Endothelial cell of umbilical vein (primary cell): ENCODE results near the gene RET. TPM values are rescaled to one million over a fixed set of nuclear protein-coding genes. Genes with fewer than 3 reads are reported as not detected.

Experiments used
- BruUV-seq: library from RNA; stranded (reverse); fragments of 400-500 nt; replicated peaks from 2 replicates; lab custom pipeline; 2021; lab: Mats Ljungman, UMichigan
- CTCF ChIA-PET: fragments of 300-600, 350-600 bp; sonication (Branson Sonifier 250); formaldehyde crosslinking; loops from one replicate; lab custom pipeline; 2021; ENCODE audit warnings: antibody characterized with exemption, inconsistent platforms; lab: Charles Lee
- POLR2A ChIA-PET: fragments of 300-600, 350-600 bp; sonication (Branson Sonifier 250); formaldehyde crosslinking; loops from one replicate; lab custom pipeline; 2021; ENCODE audit warnings: antibody characterized with exemption, inconsistent platforms; lab: Charles Lee
- DNase-seq: peaks from one replicate; pipeline ENCODE4 v3.0.0-alpha.2; 2011; ENCODE audit warnings: low read depth, low spot score
- FAIRE-seq: peaks from 2 replicates; lab custom pipeline; 2011; peaks lifted over from hg19 to GRCh38; lab: Jason Lieb, UNC
- H2AFZ ChIP-seq: 2 replicates; pipeline ENCODE4 v1.6.0; 2012; ENCODE audit warnings: low read depth, low read length, control low read depth, inconsistent platforms
- H3K27ac ChIP-seq: 2 replicates; pipeline ENCODE4 v1.5.1; 2011; ENCODE audit warnings: low read depth, mild to moderate bottlenecking, control low read depth, low read length, moderate library complexity; ENCODE audit not compliant: insufficient read depth
- H3K27me3 ChIP-seq, 2 experiments: 2 replicates each; pipeline versions ENCODE4 v1.6.0 to v1.6.1; 2011; ENCODE audit warnings: low read length in 2 of 2, mixed read lengths in 1 of 2; ENCODE audit not compliant: control insufficient read depth in 2 of 2, insufficient read depth in 2 of 2
- H3K36me3 ChIP-seq, 2 experiments: 2 replicates in 1 of 2; 3 replicates in 1 of 2; pipeline ENCODE4 v1.5.1; 2011; ENCODE audit warnings: low read length in 2 of 2, mild to moderate bottlenecking in 1 of 2, moderate library complexity in 1 of 2; ENCODE audit not compliant: control insufficient read depth in 2 of 2, insufficient read depth in 2 of 2; ENCODE audit errors: extremely low read depth in 1 of 2
- H3K4me1 ChIP-seq: 3 replicates; pipeline ENCODE4 v1.5.1; 2011; ENCODE audit warnings: mild to moderate bottlenecking, low read length; ENCODE audit not compliant: control insufficient read depth, insufficient read depth; ENCODE audit errors: extremely low read depth
- H3K4me2 ChIP-seq: 2 replicates; pipeline ENCODE4 v1.6.1; 2011; ENCODE audit warnings: low read length, control low read depth, mixed read lengths; ENCODE audit not compliant: insufficient read depth
- H3K4me3 ChIP-seq, 3 experiments: fragments of 200-600 bp in 1 of 3; sonication (generic), shearing (Covaris generic) in 1 of 3; replicated peaks in 1 of 3; 2 replicates each; pipeline ENCODE4 v1.5.1; 2011 to 2016; ENCODE audit warnings: control low read depth in 3 of 3, low read length in 3 of 3, mild to moderate bottlenecking in 2 of 3, inconsistent platforms in 1 of 3, low read depth in 1 of 3, moderate library complexity in 1 of 3; ENCODE audit not compliant: insufficient read depth in 1 of 3
- H3K79me2 ChIP-seq: 2 replicates; pipeline ENCODE4 v1.6.0; 2012; ENCODE audit warnings: low read length, inconsistent platforms; ENCODE audit not compliant: control insufficient read depth, insufficient read depth
- H3K9ac ChIP-seq: replicated peaks from 2 replicates; pipeline ENCODE3; 2011; ENCODE audit warnings: low read length, control low read depth; ENCODE audit not compliant: insufficient read depth; ENCODE audit errors: extremely low read depth
- H3K9me1 ChIP-seq: replicated peaks from 3 replicates; pipeline ENCODE4 v1.6.0; 2011; ENCODE audit warnings: mild to moderate bottlenecking, low read length; ENCODE audit not compliant: control insufficient read depth, insufficient read depth; ENCODE audit errors: extremely low read depth
- H3K9me3 ChIP-seq: replicated peaks from 2 replicates; pipeline ENCODE4 v1.5.1; 2012; ENCODE audit warnings: low read length, inconsistent platforms; ENCODE audit not compliant: control insufficient read depth, insufficient read depth
- H4K20me1 ChIP-seq: replicated peaks from 2 replicates; pipeline ENCODE3; 2011; ENCODE audit warnings: mild to moderate bottlenecking, low read length; ENCODE audit not compliant: control insufficient read depth, insufficient read depth; ENCODE audit errors: extremely low read depth
- EZH2 ChIP-seq: IDR thresholded peaks from 2 replicates; pipeline ENCODE4 v1.6.1; 2012; ENCODE audit warnings: borderline replicate concordance, low read depth, mild to moderate bottlenecking, moderate library complexity, low read length, inconsistent platforms; ENCODE audit not compliant: severe bottlenecking
- FOS ChIP-seq: IDR thresholded peaks from 2 replicates; pipeline ENCODE4 v1.6.1; 2011; ENCODE audit warnings: mild to moderate bottlenecking, low read length, moderate library complexity, borderline replicate concordance; ENCODE audit not compliant: insufficient read depth
- GATA2 ChIP-seq: IDR thresholded peaks from 2 replicates; pipeline ENCODE4 v1.7.0; 2011; ENCODE audit warnings: low read depth, mild to moderate bottlenecking, moderate library complexity, mixed read lengths, low read length; ENCODE audit not compliant: insufficient read length, insufficient read depth
- JUN ChIP-seq: IDR thresholded peaks from 2 replicates; pipeline ENCODE4 v1.6.1; 2011; ENCODE audit warnings: borderline replicate concordance, low read depth; ENCODE audit not compliant: insufficient read length, insufficient read depth
- MYC ChIP-seq: IDR thresholded peaks from one replicate; pipeline ENCODE4 v1.6.1; 2011; ENCODE audit warnings: mild to moderate bottlenecking, low read depth, low read length
- POLR2A ChIP-seq: IDR thresholded peaks from 2 replicates; pipeline ENCODE4 v1.6.1; 2012; ENCODE audit warnings: low read depth, mild to moderate bottlenecking, control low read depth, low read length
- POLR2AphosphoS5 ChIP-seq: IDR thresholded peaks from 2 replicates; pipeline ENCODE4 v1.6.1; 2012; ENCODE audit warnings: low read depth, mild to moderate bottlenecking, control low read depth, low read length, moderate library complexity; ENCODE audit not compliant: insufficient read depth
- dilution Hi-C: fragments of 300-500 bp; cut with MboI; formaldehyde crosslinking; loops from one replicate; pipeline ENCODE4 v1.15.0; 2019; ENCODE audit warnings: low sequenced_read_pairs; ENCODE audit not compliant: extremely low pct_ligation_motif_present
- intact Hi-C: fragments of 100-400 bp; cut with micrococcal nuclease; formaldehyde crosslinking; loops from one replicate; pipeline ENCODE4 v1.10.0; 2022
- polyA plus RNA-seq, 4 experiments: library from polyadenylated mRNA; depleted of rRNA in 3 of 4; stranded (reverse) in 3 of 4; unstranded in 1 of 4; fragments of >200 nt; gene quantifications; 2 replicates each; pipeline versions ENCODE4 v1.2.1 to v1.2.3, GENCODE V29; 2011 to 2012; ENCODE audit warnings: missing spikeins in 1 of 4
- total RNA-seq: library from RNA; stranded (reverse); gene quantifications from 2 replicates; pipeline ENCODE4 v1.2.3, GENCODE V29; 2021
- TF ChIP-seq, protein P1 (sequence below): IDR thresholded peaks from 2 replicates; pipeline ENCODE4 v1.6.1; 2011; ENCODE audit not compliant: insufficient read depth, insufficient read length
- TF ChIP-seq, protein P2 (sequence below), 2 donors: IDR thresholded peaks; 1 replicate in 1 of 2; 2 replicates in 1 of 2; pipeline ENCODE4 v1.5.1; 2011; ENCODE audit warnings: low read length in 2 of 2, mild to moderate bottlenecking in 2 of 2, moderate library complexity in 2 of 2, control low read depth in 1 of 2, inconsistent platforms in 1 of 2, low read depth in 1 of 2; ENCODE audit not compliant: insufficient read depth in 1 of 2; ENCODE audit errors: extremely low read depth in 1 of 2

Gene RET
- total and polyA plus RNA-seq, 2 donors (not counting 3 experiments of a cell fraction or from before 2014, with no cell fraction given): 0.04 to 0.22 TPM

DNA sequence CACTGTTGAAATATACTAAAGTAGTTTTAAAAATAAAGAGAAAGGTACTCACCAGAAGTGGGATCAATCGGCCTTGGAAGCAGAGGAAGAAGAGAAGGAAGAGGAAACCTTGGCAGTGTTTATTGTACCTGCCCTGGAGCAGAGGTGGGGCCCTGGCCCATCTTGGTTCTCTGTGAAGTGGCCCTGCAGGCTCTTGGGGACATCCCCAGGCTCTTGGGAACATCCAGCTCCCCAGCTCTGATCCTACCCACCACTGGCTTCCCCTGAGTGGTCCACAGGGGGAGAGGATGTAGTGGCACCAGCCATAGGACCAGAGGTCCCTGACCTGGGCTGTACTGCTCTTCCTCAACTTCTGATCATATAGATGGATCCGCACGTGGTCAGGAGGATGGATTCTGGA is 22.3 kb upstream of the RET start:
- no peak overlapping the region for H3K4me3 ChIP-seq
- H3K4me1 ChIP-seq: no peaks in the 10 kb centered on the region
- intact Hi-C loops (no loop called here), dilution Hi-C loops (no loop called here)
- no peaks in the 10 kb centered on the region for H3K27me3 ChIP-seq
- no peaks in the 10 kb centered on the region for H4K20me1 ChIP-seq
- no peak overlapping the region for H2AFZ ChIP-seq
- no peaks in the 10 kb centered on the region for H3K9me3 ChIP-seq
- no peak overlapping the region for H3K9ac ChIP-seq
- no peak overlapping the region for H3K4me2 ChIP-seq
- DNase-seq (no peak), FAIRE-seq (no peak)
- TF ChIP-seq GATA2: no peak
- no peak for TF ChIP-seq FOS
- no peak for TF ChIP-seq JUN
- TF ChIP-seq, protein P1, sequence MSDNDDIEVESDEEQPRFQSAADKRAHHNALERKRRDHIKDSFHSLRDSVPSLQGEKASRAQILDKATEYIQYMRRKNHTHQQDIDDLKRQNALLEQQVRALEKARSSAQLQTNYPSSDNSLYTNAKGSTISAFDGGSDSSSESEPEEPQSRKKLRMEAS: no peak
- TF ChIP-seq MYC: no peak
- TF ChIP-seq, protein P2, sequence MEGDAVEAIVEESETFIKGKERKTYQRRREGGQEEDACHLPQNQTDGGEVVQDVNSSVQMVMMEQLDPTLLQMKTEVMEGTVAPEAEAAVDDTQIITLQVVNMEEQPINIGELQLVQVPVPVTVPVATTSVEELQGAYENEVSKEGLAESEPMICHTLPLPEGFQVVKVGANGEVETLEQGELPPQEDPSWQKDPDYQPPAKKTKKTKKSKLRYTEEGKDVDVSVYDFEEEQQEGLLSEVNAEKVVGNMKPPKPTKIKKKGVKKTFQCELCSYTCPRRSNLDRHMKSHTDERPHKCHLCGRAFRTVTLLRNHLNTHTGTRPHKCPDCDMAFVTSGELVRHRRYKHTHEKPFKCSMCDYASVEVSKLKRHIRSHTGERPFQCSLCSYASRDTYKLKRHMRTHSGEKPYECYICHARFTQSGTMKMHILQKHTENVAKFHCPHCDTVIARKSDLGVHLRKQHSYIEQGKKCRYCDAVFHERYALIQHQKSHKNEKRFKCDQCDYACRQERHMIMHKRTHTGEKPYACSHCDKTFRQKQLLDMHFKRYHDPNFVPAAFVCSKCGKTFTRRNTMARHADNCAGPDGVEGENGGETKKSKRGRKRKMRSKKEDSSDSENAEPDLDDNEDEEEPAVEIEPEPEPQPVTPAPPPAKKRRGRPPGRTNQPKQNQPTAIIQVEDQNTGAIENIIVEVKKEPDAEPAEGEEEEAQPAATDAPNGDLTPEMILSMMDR (IDR thresholded peaks at IDR 0.05; ENCODE audit: extremely low read depth in 1 of 2, insufficient read depth in 1 of 2, low read depth in 1 of 2, low read length in 2 of 2): no peak
- no peak for TF ChIP-seq POLR2A
- TF ChIP-seq POLR2AphosphoS5: no peak
- no peak for TF ChIP-seq EZH2
- H3K9me1 ChIP-seq: no peaks in the 10 kb centered on the region
- no peak overlapping the region for H3K27ac ChIP-seq
- ChIA-PET CTCF (no interaction called here), POLR2A (interaction anchor here (0.6 kb wide), 1 partner anchor 148 kb away, joined by 3 read pairs; no protein-coding TSS in a partner anchor)
- no peaks in the 10 kb centered on the region for H3K36me3 ChIP-seq
- no peaks in the 10 kb centered on the region for H3K79me2 ChIP-seq
- BruUV-seq: no TSS peak
